DMS153 treated with DMSO at 0.1 percent for 48 hours (cell line): ENCODE measurements around the gene SGMS2.
"Not testable (repeated sequence)": the region's sequence is repeated elsewhere in the genome, so short reads cannot be mapped to it uniquely, and the experiment has no call there.

Experiments used
- DNase-seq: peaks from one replicate; lab custom pipeline; 2025; ENCODE audit not compliant: unreplicated experiment; lab: John Stamatoyannopoulos, UW

SGMS2 gene

DNA sequence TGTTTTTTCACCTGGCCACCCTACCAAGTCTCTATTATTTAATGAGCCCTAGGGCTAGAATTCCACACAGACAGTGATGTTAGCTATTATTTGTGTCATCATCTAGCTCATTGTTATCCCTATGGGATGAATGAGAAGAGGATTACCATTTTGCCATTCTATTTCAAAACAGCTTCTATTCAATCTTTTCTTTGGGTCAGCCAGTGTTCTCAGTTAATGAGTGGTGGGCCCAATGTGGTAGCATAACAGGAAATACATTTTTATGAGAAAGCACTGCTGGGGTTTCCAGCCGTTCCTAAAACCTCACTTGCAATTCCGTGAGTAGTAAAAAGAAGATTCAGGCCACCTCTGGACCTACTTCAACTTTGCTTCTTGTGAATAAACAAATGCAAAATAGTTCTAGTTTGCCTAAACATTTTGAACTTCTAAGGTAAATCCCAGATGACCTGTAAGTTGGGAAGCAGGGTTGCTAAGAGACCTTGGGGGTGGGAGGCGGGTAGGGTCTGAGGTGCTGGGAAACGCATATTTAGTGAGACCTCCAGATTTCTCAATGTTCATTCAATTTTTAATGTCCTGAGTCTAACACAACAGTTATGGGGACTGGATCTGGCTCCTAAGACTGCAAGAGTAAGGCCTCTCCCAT lies 81.8 kb downstream of the SGMS2 start:
- DNase-seq = no peak

- no peak for DNase-seq
Observed at GRCh38 chr4:107908377-107908776, 83.6 kb downstream of the SGMS2 start.

GRCh38 chr4:107913283-107913899 lies 88.7 kb downstream of the SGMS2 start:
- DNase-seq = peak; percentile 76

DNA sequence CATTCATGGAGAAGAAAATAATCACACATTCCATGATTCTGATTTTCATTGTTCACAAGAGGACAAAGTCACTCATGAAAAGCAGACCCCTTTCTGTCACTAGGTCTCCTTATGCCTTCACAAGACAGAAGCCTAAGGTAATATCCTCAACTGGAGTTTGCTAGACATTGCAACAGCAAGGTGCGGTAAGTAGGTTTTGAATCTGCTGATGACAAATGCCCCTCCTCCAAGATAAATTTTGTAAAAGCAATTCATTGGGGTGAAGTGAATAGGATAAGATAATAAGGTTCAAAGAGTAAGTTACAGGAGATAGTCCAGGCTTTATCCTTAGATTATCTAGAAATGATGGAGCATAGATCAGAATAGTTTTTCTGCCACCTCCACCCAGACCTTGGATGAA lies 90.5 kb downstream of the SGMS2 start:
- no peak for DNase-seq

GRCh38 chr4:107916623-107917022 lies 91.9 kb downstream of the SGMS2 start:
- no peak for DNase-seq

DNA sequence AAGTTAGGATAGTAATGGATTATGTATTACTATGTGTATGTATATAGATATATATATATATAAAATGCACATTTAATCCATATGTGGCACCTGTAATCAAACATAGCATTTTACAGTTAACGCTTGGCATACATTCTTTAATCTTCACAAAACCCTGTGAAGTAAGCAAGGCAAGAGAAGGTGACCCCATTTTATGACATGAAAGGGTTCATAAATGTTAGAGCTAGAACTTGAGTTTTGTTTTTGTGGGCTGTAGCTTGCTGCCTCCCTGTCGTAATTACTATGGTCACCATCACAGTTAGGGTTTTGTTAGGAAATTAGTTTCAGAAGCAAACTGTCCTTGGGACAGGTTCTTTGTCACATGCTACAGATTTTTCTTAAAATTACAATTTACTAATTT lies 92.8 kb downstream of the SGMS2 start:
- DNase-seq = no peak

GRCh38 chr4:107922486-107923473 lies 98.0 kb downstream of the SGMS2 start:
- DNase-seq = no peak

DNA sequence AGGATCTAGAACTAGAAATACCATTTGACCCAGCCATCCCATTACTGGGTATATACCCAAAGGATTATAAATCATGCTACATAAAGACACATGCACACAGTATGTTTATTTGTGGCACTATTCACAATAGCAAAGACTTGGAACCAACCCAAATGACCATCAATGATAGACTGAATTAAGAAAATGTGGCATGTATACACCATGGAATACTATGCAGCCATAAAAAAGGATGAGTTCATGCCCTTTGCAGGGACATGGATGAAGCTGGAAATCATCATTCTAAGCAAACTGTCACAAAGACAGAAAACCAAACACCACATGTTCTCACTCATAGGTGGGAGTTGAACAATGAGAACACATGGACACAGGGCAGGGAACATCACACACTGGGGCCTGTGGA lies 101.0 kb downstream of the SGMS2 start:
- DNase-seq = not testable (repeated sequence)

DNA sequence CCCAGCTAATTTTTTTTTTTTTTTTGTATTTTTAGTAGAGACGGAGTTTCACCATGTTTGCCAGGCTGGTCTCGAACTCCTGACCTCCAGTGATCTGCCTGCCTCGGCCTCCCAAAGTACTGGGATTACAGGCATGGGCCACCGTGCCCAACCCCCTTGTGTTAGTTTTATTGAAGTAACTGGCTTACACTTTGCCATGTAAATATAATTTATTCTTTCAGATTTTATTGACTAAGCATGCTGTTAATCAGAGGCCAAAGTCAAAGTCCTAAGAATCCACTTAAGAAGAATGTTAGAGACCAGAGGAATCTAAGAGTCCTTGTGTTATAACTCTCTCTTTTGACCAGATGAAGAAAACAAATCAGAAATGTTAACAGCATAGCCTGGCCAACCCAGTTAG lies 102.1 kb downstream of the SGMS2 start:
- not testable (repeated sequence) for DNase-seq

DNA sequence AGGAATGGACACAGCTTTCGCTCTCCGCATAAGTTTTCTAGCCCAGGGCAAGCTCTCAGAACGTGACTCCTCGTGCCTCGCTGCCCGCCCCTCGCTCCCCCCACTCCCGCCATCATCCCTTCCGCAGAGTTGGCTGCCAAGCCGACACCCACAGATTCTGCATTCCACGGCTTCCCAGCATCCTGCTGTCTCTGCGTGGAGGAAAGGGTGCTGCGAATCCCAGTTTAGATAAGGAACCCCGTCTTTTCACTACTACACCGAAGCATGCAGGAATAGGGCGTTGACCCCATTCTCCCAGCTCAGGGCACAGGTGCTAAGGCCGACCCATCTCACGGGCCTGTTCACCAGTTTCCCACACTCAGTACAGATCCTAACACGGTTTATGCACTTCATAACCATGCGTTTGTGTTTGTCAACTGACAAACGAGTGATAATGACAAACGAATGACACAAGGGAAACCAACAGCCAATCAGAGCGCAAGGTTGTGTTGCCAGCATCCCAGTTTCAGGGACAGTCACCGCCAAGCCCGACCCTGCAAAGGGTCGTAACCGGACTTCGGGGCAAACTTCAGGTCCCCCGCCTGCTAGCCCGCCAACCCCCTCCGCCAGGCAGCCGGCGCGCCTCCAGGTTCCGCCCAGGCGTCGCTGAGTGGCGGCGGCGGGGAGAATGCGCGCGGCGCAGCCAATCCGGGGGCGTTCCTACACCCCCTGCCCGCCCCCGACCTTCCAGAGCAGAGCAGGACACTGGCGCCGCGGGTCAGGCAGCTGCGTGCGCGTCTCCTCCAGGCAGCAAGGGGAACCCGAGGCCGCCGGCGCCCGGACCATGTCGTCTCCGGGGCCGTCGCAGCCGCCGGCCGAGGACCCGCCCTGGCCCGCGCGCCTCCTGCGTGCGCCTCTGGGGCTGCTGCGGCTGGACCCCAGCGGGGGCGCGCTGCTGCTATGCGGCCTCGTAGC lies 106.4 kb downstream of the SGMS2 start, which contains the start of gene CYP2U1:
Gene CYP2U1 (plus strand): TSS at position 729 of the 954 bp plus-strand sequence. CDS start 95 bp downstream, at position 824.
- peak; percentile 49 for DNase-seq

DNA sequence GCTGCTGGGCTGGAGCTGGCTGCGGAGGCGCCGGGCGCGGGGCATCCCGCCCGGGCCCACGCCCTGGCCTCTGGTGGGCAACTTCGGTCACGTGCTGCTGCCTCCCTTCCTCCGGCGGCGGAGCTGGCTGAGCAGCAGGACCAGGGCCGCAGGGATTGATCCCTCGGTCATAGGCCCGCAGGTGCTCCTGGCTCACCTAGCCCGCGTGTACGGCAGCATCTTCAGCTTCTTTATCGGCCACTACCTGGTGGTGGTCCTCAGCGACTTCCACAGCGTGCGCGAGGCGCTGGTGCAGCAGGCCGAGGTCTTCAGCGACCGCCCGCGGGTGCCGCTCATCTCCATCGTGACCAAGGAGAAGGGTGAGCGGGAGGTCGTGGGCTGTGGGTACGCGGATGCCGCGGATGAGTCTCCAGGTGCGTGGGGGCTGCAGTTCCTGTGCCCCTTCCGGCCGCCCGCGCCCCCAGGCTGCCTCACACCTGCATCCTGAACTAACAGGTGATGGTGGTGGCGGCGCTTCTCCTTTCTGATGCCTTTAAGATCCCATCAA lies 107.1 kb downstream of the SGMS2 start:
- no peak for DNase-seq

GRCh38 chr4:107935246-107935645 lies 110.5 kb downstream of the SGMS2 start:
- DNase-seq = no peak

DNA sequence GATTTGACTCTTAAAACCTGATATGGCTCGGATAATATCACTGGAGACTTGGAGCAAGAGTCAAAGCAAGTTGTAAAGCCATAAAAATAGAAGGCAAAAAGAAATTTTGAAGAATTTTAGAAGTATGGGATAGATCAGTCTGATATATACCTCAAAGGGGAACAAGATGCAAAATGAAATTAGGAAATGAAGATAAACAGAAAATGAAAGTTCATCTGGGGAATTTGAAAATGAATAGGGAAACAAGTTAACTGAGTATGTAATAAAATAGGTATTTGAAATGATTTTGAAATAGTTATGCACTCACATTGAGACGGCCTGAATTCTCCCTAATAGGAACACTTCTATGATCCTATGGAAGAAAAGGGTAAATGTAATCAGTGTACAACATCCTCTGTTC lies 112.3 kb downstream of the SGMS2 start:
- no peak for DNase-seq

DNA sequence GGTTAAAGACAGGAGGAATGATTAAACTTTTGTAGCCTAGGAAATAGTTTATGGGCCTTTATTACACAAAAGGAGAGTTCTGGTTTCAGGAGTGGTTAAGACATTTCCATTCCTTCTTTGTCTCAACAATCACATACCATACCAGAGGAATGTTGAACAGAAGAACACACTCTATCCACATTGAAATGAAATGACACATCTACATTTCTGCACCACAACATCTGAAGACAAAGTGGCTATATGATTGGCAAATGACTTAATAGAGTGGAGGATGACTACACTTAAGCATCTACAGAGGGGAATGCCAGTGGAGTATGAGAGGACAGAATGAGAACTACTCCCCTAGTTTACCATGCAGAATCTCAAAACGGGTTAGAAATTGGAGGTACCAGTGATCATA lies 114.6 kb downstream of the SGMS2 start:
- DNase-seq = no peak

DNA sequence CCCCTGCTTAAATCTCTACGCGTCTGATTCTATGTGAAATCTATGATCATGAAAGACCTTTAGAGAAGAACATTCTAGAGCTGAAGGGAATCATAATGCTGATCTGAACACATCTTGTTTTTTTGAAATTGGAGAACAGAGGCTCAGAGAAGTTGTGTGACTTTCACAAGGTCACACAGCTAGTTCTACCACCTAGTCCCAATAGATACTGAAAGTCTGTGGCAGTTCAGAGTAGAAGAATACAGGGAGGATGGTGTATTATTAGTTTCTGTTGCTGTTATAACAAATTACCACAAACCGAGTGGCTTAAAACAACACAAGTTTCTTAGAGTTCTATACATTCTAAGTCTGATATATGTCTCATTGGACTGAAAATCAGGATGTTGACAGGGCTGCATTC lies 121.1 kb downstream of the SGMS2 start:
- DNase-seq = no peak

GRCh38 chr4:107950746-107951540 lies 126.2 kb downstream of the SGMS2 start:
- DNase-seq = no peak

DNA sequence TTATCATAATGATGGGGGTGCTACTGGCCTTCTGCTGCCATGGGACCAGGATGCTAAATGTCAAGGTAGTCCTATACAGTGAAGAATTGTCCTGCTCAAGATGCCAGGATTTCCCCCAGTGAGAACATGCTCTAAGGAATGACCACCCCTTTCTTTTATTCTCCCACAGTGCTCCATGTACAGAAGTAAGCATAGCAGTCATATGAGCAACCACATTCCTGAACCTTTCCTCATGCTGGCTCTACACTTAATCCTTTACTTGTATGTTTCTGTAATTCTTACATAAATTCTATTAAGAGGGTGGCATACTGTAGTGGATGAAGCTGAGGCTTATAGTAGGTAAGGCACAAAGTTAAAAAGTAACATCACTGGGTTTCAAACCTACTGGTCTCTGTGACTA lies 126.8 kb downstream of the SGMS2 start:
- DNase-seq = no peak

GRCh38 chr4:107956011-107956410 lies 131.3 kb downstream of the SGMS2 start:
- no peak for DNase-seq
